HEK293 (cell line): Measurements from ENCODE around the gene CD2BP2.

Source experiments
- AEBP2 ChIP-seq: fragments of 450-650 bp; formaldehyde crosslinking; IDR thresholded peaks from 2 replicates; pipeline ENCODE4 v1.5.1; 2016; ENCODE audit warnings: missing biosample characterization, missing genetic modification characterization, borderline replicate concordance
- BCL11B ChIP-seq: fragments of 450-650 bp; formaldehyde crosslinking; IDR thresholded peaks from 2 replicates; pipeline ENCODE4 v1.5.1; 2016; ENCODE audit warnings: low read depth, missing biosample characterization, missing genetic modification characterization
- CTCF ChIP-seq: fragments of 450-650 bp; formaldehyde crosslinking; IDR thresholded peaks from 2 replicates; pipeline ENCODE4 v1.5.1; 2016; ENCODE audit warnings: missing biosample characterization, missing genetic modification characterization
- EGR2 ChIP-seq: fragments of 450-650 bp; formaldehyde crosslinking; IDR thresholded peaks from 2 replicates; pipeline ENCODE4 v1.5.1; 2016; ENCODE audit warnings: low read depth, missing biosample characterization, missing genetic modification characterization
- GFI1B ChIP-seq: fragments of 450-650 bp; formaldehyde crosslinking; IDR thresholded peaks from 2 replicates; pipeline ENCODE4 v1.5.1; 2016; ENCODE audit warnings: missing biosample characterization, missing genetic modification characterization
- GLI2 ChIP-seq: fragments of 450-650 bp; formaldehyde crosslinking; IDR thresholded peaks from 2 replicates; pipeline ENCODE4; 2017; ENCODE audit warnings: missing biosample characterization, missing genetic modification characterization, low read depth, borderline replicate concordance
- GLIS2 ChIP-seq: fragments of 450-650 bp; formaldehyde crosslinking; IDR thresholded peaks from 2 replicates; pipeline ENCODE4 v1.5.1; 2016; ENCODE audit warnings: missing biosample characterization, missing genetic modification characterization
- HIC1 ChIP-seq: fragments of 450-650 bp; formaldehyde crosslinking; IDR thresholded peaks from 2 replicates; pipeline ENCODE4 v1.5.1; 2016; ENCODE audit warnings: missing biosample characterization, missing genetic modification characterization
- INSM2 ChIP-seq: fragments of 450-650 bp; formaldehyde crosslinking; IDR thresholded peaks from 2 replicates; pipeline ENCODE4 v1.5.1; 2016; ENCODE audit warnings: missing biosample characterization, missing genetic modification characterization
- KLF9 ChIP-seq: fragments of 450-650 bp; formaldehyde crosslinking; IDR thresholded peaks from 2 replicates; pipeline ENCODE4 v1.5.1; 2016; ENCODE audit warnings: missing biosample characterization, missing genetic modification characterization, low read depth
- PATZ1 ChIP-seq: fragments of 450-650 bp; formaldehyde crosslinking; IDR thresholded peaks from 2 replicates; pipeline ENCODE4 v1.5.1; 2016; ENCODE audit warnings: missing biosample characterization, missing genetic modification characterization
- YY2 ChIP-seq: fragments of 450-650 bp; formaldehyde crosslinking; IDR thresholded peaks from 2 replicates; pipeline ENCODE4 v1.5.1; 2016; ENCODE audit warnings: missing biosample characterization, missing genetic modification characterization
- ZIC2 ChIP-seq: fragments of 450-650 bp; formaldehyde crosslinking; IDR thresholded peaks from 2 replicates; pipeline ENCODE4 v1.5.1; 2016; ENCODE audit warnings: missing biosample characterization, missing genetic modification characterization
- ZNF132 ChIP-seq: fragments of 450-650 bp; formaldehyde crosslinking; IDR thresholded peaks from 2 replicates; pipeline ENCODE4 v1.5.1; 2017; ENCODE audit warnings: missing biosample characterization, missing genetic modification characterization, borderline replicate concordance
- ZNF146 ChIP-seq: fragments of 450-650 bp; formaldehyde crosslinking; IDR thresholded peaks from 2 replicates; pipeline ENCODE4 v1.5.1; 2016; ENCODE audit warnings: missing biosample characterization, missing genetic modification characterization
- ZNF169 ChIP-seq: fragments of 450-650 bp; formaldehyde crosslinking; IDR thresholded peaks from 2 replicates; pipeline ENCODE4 v1.5.1; 2016; ENCODE audit warnings: missing biosample characterization, missing genetic modification characterization
- ZNF221 ChIP-seq: fragments of 450-650 bp; formaldehyde crosslinking; IDR thresholded peaks from 2 replicates; pipeline ENCODE4 v1.5.1; 2017; ENCODE audit warnings: missing biosample characterization, missing genetic modification characterization, borderline replicate concordance
- ZNF544 ChIP-seq: fragments of 450-650 bp; formaldehyde crosslinking; IDR thresholded peaks from 2 replicates; pipeline ENCODE4 v1.5.0; 2017; ENCODE audit warnings: missing biosample characterization, missing genetic modification characterization
- ZNF549 ChIP-seq: fragments of 450-650 bp; IDR thresholded peaks from 2 replicates; pipeline ENCODE4 v1.5.1; 2018; ENCODE audit warnings: missing biosample characterization, missing genetic modification characterization, mild to moderate bottlenecking, inconsistent platforms, moderate library complexity
- ZNF555 ChIP-seq: fragments of 450-650 bp; formaldehyde crosslinking; conservative IDR thresholded peaks from 2 replicates; pipeline ENCODE4 v1.5.1; 2017; ENCODE audit warnings: missing biosample characterization, mild to moderate bottlenecking, missing genetic modification characterization, inconsistent platforms
- ZNF596 ChIP-seq: fragments of 450-650 bp; IDR thresholded peaks from 2 replicates; pipeline ENCODE4 v1.5.0; 2018; ENCODE audit warnings: missing biosample characterization, mild to moderate bottlenecking, missing genetic modification characterization, moderate library complexity
- ZNF600 ChIP-seq: fragments of 450-650 bp; formaldehyde crosslinking; IDR thresholded peaks from 2 replicates; pipeline ENCODE4 v1.5.1; 2016; ENCODE audit warnings: missing biosample characterization, missing genetic modification characterization
- ZNF639 ChIP-seq: fragments of 450-650 bp; formaldehyde crosslinking; IDR thresholded peaks from 2 replicates; pipeline ENCODE4 v1.5.1; 2016; ENCODE audit warnings: missing biosample characterization, missing genetic modification characterization
- ZNF658 ChIP-seq: fragments of 450-650 bp; formaldehyde crosslinking; IDR thresholded peaks from 2 replicates; pipeline ENCODE4; 2016; ENCODE audit warnings: missing biosample characterization, missing genetic modification characterization
- ZNF677 ChIP-seq: fragments of 450-650 bp; IDR thresholded peaks from 2 replicates; pipeline ENCODE4 v1.5.0; 2018; ENCODE audit warnings: missing biosample characterization, mild to moderate bottlenecking, missing genetic modification characterization, moderate library complexity
- ZNF768 ChIP-seq: fragments of 450-650 bp; formaldehyde crosslinking; IDR thresholded peaks from 2 replicates; pipeline ENCODE4 v1.5.1; 2018; ENCODE audit warnings: missing biosample characterization, mild to moderate bottlenecking, missing genetic modification characterization
- ZNF776 ChIP-seq: fragments of 450-650 bp; formaldehyde crosslinking; IDR thresholded peaks from 2 replicates; pipeline ENCODE4 v1.5.0; 2017; ENCODE audit warnings: missing biosample characterization, missing genetic modification characterization, borderline replicate concordance
- ZNF792 ChIP-seq: fragments of 450-650 bp; formaldehyde crosslinking; IDR thresholded peaks from 2 replicates; pipeline ENCODE4 v1.5.1; 2016; ENCODE audit warnings: missing biosample characterization, missing genetic modification characterization
- ZNF837 ChIP-seq: fragments of 450-650 bp; formaldehyde crosslinking; IDR thresholded peaks from 2 replicates; pipeline ENCODE4 v1.5.1; 2016; ENCODE audit warnings: missing biosample characterization, missing genetic modification characterization

The CD2BP2 gene

GRCh38 chr16:30355144-30355953 lies at the start of gene CD2BP2 (continued):
- no peak for TF ChIP-seq ZNF221 (tag by site-specific recombination)
- TF ChIP-seq ZNF169 (tag by site-specific recombination), result no peak
- TF ChIP-seq ZNF837 (tag by site-specific recombination), result peak; percentile 91; the same call in 1 of the 2 replicates
- TF ChIP-seq ZNF555, result no peak
- no peak; the same call in 1 of the 2 replicates for TF ChIP-seq GLI2
- TF ChIP-seq ZNF549 (tag by site-specific recombination), result no peak
- TF ChIP-seq ZNF544, result no peak
- TF ChIP-seq KLF9, result peak; percentile 74
- no peak for TF ChIP-seq ZNF768 (tag by site-specific recombination)
- TF ChIP-seq CTCF (tag by site-specific recombination), result peak; percentile 63
- TF ChIP-seq ZNF792 (tag by site-specific recombination), result no peak
- peak; percentile 51; the same call in 1 of the 2 replicates for TF ChIP-seq ZNF596 (tag by site-specific recombination)
- TF ChIP-seq GLIS2, result peak; percentile 21; the same call in 1 of the 2 replicates
- no peak for TF ChIP-seq ZNF658
- no peak for TF ChIP-seq ZNF132 (tag by site-specific recombination)
- TF ChIP-seq ZIC2, result no peak
- peak; percentile 36 for TF ChIP-seq PATZ1
- TF ChIP-seq BCL11B, result peak; percentile 99
- TF ChIP-seq ZNF600, result peak; percentile 22; the same call in 1 of the 2 replicates
- TF ChIP-seq GFI1B (tag by site-specific recombination), result no peak; the same call in 1 of the 2 replicates
- TF ChIP-seq ZNF776 (tag by site-specific recombination), result no peak
- TF ChIP-seq ZNF146 (tag by site-specific recombination), result no peak
- peak; percentile 87 for TF ChIP-seq YY2 (tag by site-specific recombination)
- 0 out of 2 replicates have a peak, but pooled peaks have one; percentile 74 for TF ChIP-seq HIC1 (tag by site-specific recombination)
- TF ChIP-seq ZNF639 (tag by site-specific recombination), result peak; percentile 64
- TF ChIP-seq AEBP2 (tag by site-specific recombination), result no peak
- no peak for TF ChIP-seq ZNF677
- TF ChIP-seq EGR2 (tag by site-specific recombination), result peak; percentile 89
- peak; percentile 98 for TF ChIP-seq INSM2 (tag by site-specific recombination)
